Measurements from ENCODE around the gene DMWD. TPM values are rescaled to one million over a fixed set of nuclear protein-coding genes. Genes with fewer than 3 reads are reported as not detected.

The DMWD gene
- total RNA-seq, 1 donor from 2014 or later: 60.2 TPM

- DNase-seq (ENCODE audit: low read depth): no peak
Observed at GRCh38 chr19:45789035-45789786, 3.4 kb downstream of the DMWD start.

DNA sequence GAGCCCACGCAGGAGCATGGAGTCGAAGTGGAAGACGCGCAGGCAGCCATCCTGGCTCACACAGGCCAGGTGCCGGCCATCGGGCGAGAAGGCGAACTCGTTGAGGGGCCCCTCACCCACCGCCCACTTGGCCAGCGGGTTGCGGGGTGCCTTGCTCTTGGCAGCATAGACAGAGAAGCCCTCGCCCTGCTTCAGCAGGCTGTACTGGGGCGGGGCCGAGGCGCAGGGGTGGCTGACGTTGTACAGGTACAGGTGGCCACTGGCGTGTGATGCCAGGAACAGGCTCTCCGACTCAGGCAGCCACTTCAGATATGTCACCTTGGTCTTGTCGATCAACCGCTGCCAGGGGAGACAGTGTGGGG, 6.1 kb downstream of the DMWD start:
- DNase-seq (ENCODE audit: low read depth): no peak

DNA sequence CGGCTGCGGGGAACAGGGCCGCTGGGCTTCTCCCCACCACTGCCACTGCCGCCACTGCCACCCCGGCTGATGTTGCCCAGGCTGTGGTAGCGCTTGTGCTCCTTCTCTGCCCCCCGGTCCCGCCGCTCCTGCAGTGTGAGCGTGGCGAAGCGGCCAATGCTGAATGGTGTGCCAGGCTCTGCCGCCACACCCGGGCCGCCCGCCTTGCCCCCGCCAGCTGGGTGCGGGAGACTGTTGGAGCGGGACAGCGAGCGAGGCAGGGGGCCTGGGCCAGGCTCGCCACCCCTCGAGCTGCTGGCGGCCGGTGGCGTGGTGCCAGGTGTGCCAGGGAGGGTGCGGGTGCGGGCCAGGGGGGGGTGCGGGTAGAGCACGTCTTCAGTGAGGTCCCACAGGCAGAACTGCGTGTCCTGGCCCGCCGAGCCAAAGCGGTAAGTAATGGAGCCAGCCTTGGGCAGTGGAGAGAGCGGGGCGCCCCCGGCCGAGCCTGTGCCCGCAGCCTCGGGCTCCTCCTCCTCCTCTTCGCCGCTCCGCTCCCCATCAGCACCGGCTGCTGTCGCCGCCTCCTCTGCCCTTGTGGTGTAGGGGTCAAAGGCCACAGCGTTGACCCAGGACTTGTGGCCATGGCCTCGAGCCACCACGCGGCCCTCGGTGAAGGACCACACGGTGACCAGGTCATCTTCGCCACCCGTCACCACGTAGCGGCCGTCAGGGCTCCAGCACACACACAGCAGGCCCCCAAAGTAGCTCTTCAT, 6.7 kb downstream of the DMWD start:
- no peak for DNase-seq (ENCODE audit: low read depth)

GRCh38 chr19:45785097-45785496, 7.5 kb downstream of the DMWD start:
- DNase-seq (ENCODE audit: low read depth): peak; percentile 53

- DNase-seq (ENCODE audit: low read depth): no peak
Observed at GRCh38 chr19:45784096-45784495, 8.5 kb downstream of the DMWD start.

DNA sequence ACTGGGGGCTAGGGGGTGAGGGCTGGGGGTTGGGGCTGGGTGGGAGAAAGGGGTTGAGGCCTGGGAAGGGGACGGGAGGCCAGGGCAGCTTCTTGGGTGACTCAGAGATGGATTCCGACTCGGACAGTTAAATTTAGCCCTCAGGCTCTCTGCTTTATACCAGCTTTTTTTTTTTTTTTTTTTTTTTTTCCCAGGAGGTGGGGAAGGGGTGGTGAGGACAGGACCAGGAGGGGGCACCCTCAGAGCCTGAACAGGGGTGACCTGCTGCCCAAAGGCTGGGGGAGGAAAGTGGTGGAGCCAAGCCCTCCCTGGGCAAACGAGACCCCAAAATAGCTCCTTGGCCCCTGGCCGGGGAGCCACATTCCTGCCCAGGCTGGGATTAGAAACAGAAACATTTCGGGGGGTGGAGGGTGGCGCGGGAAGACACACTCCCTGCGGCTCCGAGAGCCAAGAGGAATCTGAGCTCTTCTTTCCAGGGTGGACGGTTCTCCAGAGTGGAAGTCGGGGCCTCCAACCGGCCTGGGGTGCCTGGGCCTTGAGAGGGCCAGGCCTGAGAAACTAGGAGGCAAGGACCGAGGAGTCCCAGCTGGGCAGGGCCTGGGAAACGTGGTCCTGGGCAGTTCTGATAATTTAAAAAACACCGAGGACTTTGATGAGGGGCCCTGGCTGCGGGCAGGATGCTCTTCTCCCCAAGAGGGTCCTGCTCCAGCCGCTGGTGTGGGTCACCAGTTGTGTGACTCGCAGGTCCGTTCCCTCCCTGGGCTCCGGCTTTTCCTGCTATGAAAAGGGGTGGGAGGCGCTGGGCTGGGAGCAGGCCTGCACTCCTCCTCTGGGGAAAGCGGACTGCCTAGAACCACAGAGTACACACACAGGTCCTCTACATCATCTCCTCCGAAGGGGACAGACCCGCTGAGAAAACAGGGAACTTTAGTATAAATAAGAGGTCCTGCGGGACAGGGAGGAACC, 9.5 kb downstream of the DMWD start:
- DNase-seq (ENCODE audit: low read depth): peak; percentile 98

DNA sequence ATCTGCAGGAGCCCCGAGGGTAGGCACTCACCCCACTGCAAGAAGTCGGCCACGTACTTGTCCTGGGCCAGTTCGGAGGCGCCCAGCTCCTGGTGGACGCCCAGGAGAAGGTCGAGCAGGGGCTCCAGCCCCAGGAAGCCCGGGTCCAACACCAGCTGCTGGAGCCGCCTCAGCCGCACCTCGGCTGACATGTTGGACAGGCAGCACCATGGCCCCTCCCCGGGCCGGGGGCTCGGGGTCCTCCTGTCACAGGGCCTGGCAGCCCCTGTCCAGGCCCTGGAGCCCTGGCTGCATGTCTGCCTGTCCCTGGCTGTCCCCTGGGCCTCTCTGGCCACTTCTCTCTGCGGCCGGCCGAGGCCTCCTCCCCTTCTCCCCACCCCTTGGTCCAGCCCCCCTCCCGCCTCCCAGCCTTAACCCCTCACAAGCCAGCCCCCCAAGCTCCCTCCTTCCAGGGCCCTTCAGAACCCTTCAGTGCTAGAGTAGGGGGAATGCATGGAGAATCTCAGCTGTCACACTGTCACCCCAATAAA, 10.4 kb downstream of the DMWD start, which contains the start of gene DMPK:
DMPK (minus strand) TSS at position 329 of the 530 bp plus-strand sequence; CDS start at position 191, 138 bp downstream.
- DNase-seq (ENCODE audit: low read depth): peak; percentile 87

GRCh38 chr19:45781214-45782161, 11.2 kb downstream of the DMWD start:
- peak; percentile 94 for DNase-seq (ENCODE audit: low read depth)

DNA sequence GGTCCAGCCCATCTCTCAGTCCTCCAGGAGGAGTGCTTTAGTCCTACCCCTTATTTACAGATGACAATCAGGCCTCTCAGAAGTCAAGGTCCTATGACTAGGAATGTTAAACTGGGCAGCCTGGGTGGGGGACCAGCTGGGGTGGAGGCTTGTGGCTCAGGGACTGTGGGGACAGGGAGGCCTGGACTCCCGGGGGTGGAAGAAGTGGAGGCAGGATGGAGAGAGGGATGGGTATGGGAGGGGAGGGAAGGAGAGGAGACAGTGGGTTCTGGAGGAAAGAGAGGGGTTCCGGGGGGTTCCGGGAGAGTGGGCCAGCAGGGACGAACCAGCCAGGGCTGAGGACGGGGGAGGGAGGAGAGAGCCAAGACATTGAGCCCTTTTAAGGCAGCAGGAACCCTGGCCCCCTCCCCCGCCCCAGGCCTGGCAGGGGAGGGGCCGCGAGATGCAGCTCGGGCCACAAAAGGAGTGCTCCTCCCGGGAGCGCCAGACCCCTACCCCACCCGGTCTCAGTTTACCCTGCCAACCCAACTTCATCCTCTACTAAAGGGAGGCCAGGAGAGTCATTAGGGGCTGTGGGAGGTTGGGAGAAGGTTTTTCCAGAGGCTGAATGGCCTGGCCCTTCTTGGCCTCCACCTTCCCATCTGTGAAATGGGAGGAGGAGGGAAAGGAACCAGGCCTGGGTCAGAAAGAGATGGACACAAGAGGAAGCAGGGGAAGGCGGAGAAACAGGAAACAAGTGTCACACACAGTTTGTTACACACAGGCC, 12.0 kb downstream of the DMWD start:
- DNase-seq (ENCODE audit: low read depth): peak; percentile 70

DNA sequence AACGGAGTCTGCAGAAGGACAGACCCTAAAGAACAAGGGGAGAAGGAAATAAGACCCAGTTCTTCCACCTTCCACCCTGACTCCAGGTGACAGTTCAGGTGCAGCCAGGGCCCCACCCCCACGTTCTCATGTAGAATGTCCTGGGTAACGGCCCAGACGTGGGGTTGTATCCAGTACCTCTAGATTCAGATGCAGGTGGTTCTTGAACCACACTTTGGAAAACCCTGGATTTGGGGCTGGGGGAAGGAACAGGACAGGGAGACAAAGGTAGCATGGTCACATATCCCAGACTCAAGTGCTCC, 12.5 kb downstream of the DMWD start:
- no peak for DNase-seq (ENCODE audit: low read depth)

- peak; percentile 55 for DNase-seq (ENCODE audit: low read depth)
Observed at GRCh38 chr19:45779231-45780145, 13.2 kb downstream of the DMWD start.

GRCh38 chr19:45778010-45778661, 14.5 kb downstream of the DMWD start:
- DNase-seq (ENCODE audit: low read depth): no peak

DNA sequence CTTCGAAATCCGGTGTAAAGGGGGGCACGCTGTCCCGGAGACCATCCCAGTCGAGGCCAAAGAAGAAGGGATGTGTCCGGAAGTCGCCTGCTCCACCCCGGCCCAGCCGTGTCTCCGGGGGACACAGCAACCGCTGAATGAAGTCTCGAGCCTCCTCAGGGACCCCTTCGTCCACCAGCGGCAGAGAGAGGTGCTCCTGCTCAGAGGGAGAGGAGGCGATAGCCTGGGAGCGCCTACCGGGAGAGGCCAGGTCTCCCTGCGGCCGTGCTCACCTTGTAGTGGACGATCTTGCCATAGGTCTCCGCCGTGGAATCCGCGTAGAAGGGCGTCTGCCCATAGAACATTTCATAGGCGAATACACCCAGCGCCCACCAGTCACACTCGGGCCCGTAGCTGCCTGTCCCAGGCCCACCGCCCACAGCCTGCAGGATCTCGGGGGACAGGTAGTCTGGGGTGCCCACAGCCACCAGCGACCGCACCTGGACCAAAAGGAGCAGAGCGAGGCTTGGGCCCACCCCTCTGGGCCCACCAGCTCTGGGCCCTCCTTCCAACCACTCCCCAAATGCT, 15.2 kb downstream of the DMWD start:
- DNase-seq (ENCODE audit: low read depth): no peak

DNA sequence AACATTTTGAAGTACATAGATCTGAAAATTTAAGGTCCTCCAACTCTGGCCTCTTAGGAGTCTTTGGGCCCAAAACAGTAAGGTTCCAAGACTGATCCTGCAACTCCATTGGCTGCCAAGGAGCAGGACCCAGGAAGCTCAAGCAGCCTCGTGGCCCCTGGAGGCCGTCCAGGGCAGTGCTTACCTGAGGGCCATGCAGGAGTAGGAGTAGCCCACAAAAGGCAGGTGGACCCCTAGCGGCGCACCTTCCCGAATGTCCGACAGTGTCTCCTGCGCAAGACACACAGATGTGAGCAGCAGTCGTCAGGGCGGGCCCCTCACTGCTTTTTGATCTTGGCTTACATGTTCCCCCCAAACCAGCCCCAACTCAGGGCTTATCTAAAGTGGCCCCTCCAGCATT, 17.9 kb downstream of the DMWD start:
- DNase-seq (ENCODE audit: low read depth): no peak

GRCh38 chr19:45773384-45773783, 19.3 kb downstream of the DMWD start:
- peak; percentile 44 for DNase-seq (ENCODE audit: low read depth)

DNA sequence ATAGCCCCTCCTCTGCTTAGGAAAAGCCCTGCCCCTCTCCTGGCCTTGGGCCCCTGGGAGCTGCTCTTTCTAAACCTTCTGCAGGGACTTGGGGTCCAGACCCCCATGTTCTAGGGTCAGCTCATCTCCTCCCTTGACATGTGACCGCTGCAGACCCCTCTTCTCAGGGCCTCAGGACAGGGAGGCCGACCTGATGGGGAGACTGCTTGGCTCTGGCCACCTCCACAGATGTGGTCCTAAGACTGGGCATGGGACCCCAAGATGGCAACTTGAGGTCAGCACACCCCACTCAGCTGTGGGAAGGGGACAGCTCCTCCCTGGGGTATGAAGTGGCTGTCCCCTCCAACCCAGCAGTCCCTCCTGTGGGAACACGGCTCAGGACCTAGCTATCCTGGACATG, 19.7 kb downstream of the DMWD start:
- no peak for DNase-seq (ENCODE audit: low read depth)

DNA sequence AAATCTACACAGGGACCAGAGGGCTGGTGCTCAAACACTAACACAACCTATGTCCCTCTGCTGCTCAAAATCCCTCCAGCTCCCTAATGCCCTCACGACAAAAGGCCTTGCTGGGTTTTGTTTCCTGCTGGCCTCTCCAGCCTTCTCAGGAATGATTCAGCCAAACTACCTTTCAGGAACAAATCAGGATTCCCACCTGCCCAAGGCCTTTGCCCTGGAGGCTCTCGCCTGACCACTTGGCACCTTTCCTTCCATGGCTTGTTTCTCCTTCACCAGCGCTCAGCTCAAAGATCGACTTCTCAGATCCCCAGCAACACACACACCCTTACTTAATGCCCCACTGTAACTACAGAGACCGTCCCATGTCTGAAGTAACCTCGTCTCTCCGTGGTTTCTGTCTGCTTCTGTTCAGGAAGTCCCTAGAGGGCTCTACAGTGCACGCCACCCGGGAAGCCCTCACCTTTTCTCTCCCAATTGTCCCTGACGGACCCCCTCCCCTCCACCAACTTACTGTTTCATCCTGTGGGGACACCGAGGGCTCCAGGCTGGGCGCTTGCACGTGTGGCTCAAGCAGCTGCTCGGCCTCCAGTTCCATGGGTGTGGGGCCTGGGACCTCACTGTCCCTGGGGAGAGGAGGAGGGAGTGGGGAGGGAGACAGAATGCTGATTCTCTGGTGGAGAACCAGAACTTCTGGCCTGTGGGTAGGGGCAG, 20.4 kb downstream of the DMWD start:
- peak; percentile 58 for DNase-seq (ENCODE audit: low read depth)

Measured in myocyte (in vitro differentiated cells).